ENCODE results near the gene ZBTB48. TPM values are rescaled to one million over a fixed set of nuclear protein-coding genes. Genes with fewer than 3 reads are reported as not detected.

ZBTB48 gene
- total and polyA plus RNA-seq, 4 donors: 21.6 to 41.3 (median 34.3) TPM

- H3K27me3 ChIP-seq (ENCODE audit: control insufficient read depth in 3 of 3, insufficient read depth in 3 of 3, low read length in 2 of 3): no peaks in the 10 kb centered on the region
- H3K36me3 ChIP-seq (ENCODE audit: control insufficient read depth in 4 of 4, insufficient read depth in 4 of 4, low read length in 4 of 4): no peaks in the 10 kb centered on the region
- no peak for TF ChIP-seq CTCF (IDR thresholded peaks at IDR 0.05; ENCODE audit: control extremely low read depth, extremely low read depth)
- ATAC-seq (ENCODE audit: insufficient read depth, low FRiP score): no peak
- no peaks in the 10 kb centered on the region for H3K4me1 ChIP-seq (ENCODE audit: control insufficient read depth in 5 of 5, insufficient read depth in 5 of 5, low read length in 5 of 5)
- no peak overlapping the region for H3K4me3 ChIP-seq
- WGBS, 2 donors: 74 to 83% methylated on average over 12 of the region's 12 CpGs
- H3K9me3 ChIP-seq (ENCODE audit: control insufficient read depth in 4 of 4, insufficient read depth in 3 of 4, low read length in 3 of 4): peaks cover 0 to 11% (median 0%) of the 10 kb centered on the region in 4 donors
- no peak for DNase-seq
- no peak overlapping the region for H3K27ac ChIP-seq (ENCODE audit: low read depth in 1 of 2, low read length in 1 of 2)
- H3K9ac ChIP-seq (ENCODE audit: insufficient read depth in 1 of 2, low read length in 2 of 2): no peak overlapping the region
These were observed 7.0 kb upstream of the ZBTB48 start for GRCh38 chr1:6572653-6573383.

GRCh38 chr1:6574025-6574620, 5.7 kb upstream of the ZBTB48 start:
- Histone ChIP-seq H3K4me3 (no peak overlapping the region), H3K36me3 (ENCODE audit: control insufficient read depth in 4 of 4, insufficient read depth in 4 of 4, low read length in 4 of 4) (no peaks in the 10 kb centered on the region), H3K27ac (ENCODE audit: low read depth in 1 of 2, low read length in 1 of 2) (no peak overlapping the region), H3K9me3 (ENCODE audit: control insufficient read depth in 4 of 4, insufficient read depth in 3 of 4, low read length in 3 of 4) (peaks cover 0 to 11% (median 0%) of the 10 kb centered on the region in 4 donors), H3K27me3 (ENCODE audit: control insufficient read depth in 3 of 3, insufficient read depth in 3 of 3, low read length in 2 of 3) (no peaks in the 10 kb centered on the region), H3K9ac (ENCODE audit: insufficient read depth in 1 of 2, low read length in 2 of 2) (no peak overlapping the region), H3K4me1 (ENCODE audit: control insufficient read depth in 5 of 5, insufficient read depth in 5 of 5, low read length in 5 of 5) (peaks cover 0 to 4% (median 2%) of the 10 kb centered on the region in 5 donors)
- 75 to 81% methylated on average over 8 of the region's 8 CpGs for WGBS, 2 donors
- DNase-seq (no peak), ATAC-seq (ENCODE audit: insufficient read depth, low FRiP score) (no peak)
- no peak for TF ChIP-seq CTCF (IDR thresholded peaks at IDR 0.05; ENCODE audit: control extremely low read depth, extremely low read depth)

GRCh38 chr1:6574818-6575217, 5.0 kb upstream of the ZBTB48 start:
- 86 to 90% methylated on average over 14 of the region's 14 CpGs for WGBS, 2 donors
- H3K27me3 ChIP-seq (ENCODE audit: control insufficient read depth in 3 of 3, insufficient read depth in 3 of 3, low read length in 2 of 3): no peaks in the 10 kb centered on the region
- H3K9me3 ChIP-seq (ENCODE audit: control insufficient read depth in 4 of 4, insufficient read depth in 3 of 4, low read length in 3 of 4): peaks cover 0 to 11% (median 0%) of the 10 kb centered on the region in 4 donors
- peaks cover 0 to 9% (median 5%) of the 10 kb centered on the region in 5 donors for H3K4me1 ChIP-seq (ENCODE audit: control insufficient read depth in 5 of 5, insufficient read depth in 5 of 5, low read length in 5 of 5)
- no peak overlapping the region for H3K9ac ChIP-seq (ENCODE audit: insufficient read depth in 1 of 2, low read length in 2 of 2)
- no peaks in the 10 kb centered on the region for H3K36me3 ChIP-seq (ENCODE audit: control insufficient read depth in 4 of 4, insufficient read depth in 4 of 4, low read length in 4 of 4)
- ATAC-seq (ENCODE audit: insufficient read depth, low FRiP score): no peak
- DNase-seq: no peak
- no peak overlapping the region for H3K4me3 ChIP-seq
- no peak overlapping the region for H3K27ac ChIP-seq (ENCODE audit: low read depth in 1 of 2, low read length in 1 of 2)
- TF ChIP-seq CTCF (IDR thresholded peaks at IDR 0.05; ENCODE audit: control extremely low read depth, extremely low read depth): no peak
